NCI-H1048 (cell line): ENCODE measurements around the gene MAN2A2.
"Not testable (repeated sequence)": the region's sequence is repeated elsewhere in the genome, so short reads cannot be mapped to it uniquely, and the experiment has no call there.

Experiments
- DNase-seq: peaks from one replicate; lab custom pipeline; 2025; lab: John Stamatoyannopoulos, UW

The MAN2A2 gene

DNA sequence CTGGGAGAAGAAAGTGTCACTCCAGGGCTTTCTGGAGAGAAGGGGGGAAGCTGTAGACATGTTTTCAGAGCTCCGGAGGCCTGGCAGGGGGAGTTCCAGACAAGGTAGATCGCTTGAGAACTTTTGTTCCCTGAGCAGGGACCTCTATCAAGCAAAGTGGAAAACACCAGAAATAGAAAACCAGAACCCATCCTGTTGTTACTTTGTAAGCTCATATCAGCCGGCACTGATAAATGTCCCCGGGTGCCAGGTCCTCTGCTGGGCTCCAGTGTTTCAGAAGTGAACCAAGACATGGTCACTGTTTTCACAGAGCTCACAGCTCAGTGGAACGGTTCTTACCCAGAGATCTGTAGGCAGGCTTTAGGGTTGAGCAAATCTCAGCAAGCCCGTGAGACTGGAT, 15.7 kb downstream of the MAN2A2 start:
- no peak for DNase-seq

DNA sequence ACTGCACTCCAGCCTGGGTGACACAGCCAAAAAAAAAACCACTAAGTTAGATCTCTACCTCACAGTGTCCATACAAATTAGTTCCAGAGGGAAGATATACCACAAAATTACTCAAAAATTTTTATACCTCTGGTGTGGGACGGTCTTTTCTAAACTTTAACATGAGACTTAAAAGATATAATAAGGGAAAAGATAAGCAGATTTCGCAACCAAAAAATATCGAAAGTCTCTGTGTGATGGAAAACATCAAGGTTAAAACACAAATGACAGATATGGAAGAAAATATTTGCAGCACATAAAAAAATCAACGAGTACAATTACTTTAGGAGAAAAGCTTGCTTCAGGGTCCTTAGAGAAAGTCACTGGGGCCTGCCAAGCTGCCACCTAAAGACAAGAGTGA, 18.8 kb downstream of the MAN2A2 start:
- DNase-seq, result no peak

- DNase-seq, result not testable (repeated sequence)
Measured at GRCh38 chr15:90922712-90923322, 19.7 kb downstream of the MAN2A2 start.

DNA sequence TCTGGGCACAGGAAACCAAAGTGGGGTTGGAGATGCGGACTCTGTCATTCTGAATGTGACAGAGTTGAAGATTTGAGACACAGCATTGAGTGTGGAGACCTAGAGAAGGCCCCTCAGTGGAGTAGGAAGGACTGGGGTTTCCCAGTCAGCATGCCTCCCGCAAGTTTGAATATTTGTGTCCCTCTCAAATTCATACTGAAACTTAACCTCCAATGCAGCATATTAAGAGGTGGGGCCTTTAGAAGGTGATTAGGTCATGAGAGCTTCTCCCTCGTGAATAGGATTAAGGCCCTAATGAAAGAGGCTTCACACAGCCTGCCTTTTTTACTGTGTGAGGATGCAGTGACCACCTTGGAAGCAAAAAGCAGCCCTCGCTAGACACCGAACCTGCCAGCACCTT, 21.3 kb downstream of the MAN2A2 start:
- no peak for DNase-seq

DNA sequence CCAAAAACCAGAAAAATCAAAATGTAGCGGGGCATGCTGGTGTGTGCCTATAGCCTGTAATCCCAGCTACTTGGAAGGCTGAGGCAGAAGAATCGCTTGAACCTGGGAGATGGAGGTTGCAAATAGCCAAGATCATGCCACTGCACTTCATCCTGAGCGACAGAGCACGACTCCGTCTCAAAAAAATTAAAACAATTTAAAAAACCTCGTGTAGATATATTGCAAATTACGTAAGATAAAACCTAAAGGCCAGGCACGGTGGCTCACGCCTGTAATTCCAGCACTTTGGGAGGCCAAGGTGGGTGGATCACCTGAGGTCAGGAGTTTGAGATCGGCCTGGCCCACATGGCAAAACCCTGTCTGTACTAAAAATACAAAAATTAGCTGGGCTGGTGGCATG, 23.7 kb downstream of the MAN2A2 start:
- DNase-seq, result not testable (repeated sequence)

DNA sequence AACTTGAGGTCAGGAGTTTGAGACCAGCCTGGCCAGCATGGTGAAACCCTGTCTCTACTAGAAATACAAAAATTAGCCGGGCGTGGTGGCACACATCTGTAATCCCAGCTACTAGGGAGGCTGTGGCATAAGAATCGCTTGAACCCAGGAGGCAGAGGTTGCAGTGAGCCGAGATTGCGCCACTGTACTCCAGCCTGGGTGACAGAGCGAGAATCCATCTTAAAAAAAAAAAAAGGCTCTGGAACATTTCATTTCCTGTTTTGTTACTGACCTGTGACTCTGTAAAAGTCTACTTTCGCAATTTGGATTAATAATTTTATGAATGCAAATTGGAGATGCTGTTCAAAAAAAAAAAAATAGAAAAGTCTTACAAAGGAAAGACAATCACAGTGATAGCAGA, 25.0 kb downstream of the MAN2A2 start:
- DNase-seq, result not testable (repeated sequence)

DNA sequence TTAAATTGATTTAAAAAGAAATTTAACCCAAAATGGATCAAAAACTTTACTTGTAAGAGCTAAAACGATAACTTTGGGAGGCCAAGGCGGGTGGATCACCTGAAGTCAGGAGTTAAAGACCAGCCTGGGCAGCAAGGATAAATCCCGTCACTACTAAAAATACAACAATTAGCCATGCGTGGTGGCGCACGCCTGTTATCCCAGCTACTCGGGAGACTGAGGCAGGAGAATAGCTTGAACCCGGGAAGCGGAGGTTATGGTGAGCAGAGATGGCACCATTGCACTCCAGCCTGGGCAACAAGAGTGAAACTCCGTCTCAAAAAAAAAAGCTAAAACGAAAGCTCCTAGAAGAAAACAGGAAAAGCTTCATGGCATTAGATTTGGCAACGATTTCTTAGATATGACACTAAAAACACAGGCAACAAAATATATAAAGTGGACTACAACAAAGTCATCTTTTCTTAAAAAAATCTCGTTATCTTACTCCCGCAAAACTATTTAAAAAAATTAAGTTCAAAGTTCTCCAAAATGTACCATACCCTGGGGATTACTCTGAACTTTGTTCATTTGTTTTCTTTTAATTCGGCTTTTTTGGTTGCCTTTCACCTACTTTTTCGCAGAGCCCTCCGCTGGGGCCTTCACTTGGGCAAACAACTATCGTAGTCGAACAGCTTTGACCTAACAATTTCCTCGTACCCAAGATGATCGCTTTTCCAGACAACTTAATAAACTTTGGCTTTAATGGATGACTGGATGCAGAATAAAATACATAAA, 26.3 kb downstream of the MAN2A2 start:
- no peak for DNase-seq

DNA sequence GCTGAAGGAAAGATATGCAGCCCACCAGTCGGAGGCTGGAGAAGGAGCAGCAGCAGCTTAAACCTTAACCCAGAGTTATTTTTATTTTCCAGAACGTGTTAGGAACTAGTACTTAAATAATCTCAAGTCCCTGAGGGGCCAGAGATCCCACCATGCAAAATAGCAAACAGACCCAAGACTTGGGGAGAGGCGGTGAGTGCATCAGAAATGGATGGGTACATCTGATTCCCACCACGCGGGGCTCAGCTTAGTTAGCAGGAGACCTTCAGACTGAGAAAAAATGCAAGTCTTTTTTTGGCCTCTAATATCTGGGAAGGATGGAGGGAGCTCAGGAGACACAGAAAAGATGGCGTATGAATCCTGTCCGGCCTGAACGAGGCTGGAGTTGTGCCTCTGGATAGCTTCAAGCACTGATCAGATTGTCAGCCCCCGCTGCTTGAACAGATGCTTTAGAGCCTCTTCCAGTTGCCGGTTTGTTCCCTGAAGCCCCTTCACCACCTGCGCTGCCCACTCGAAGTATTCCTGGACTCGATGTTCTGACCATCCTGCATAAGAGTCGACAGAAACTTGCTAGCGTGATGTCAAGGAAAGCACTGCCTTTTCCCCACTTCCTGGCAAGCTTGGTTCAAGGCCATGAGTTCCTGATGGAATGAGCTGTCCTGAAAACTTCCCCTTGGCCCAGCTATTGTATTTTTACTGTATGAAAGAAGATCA, 27.9 kb downstream of the MAN2A2 start:
- no peak for DNase-seq

DNA sequence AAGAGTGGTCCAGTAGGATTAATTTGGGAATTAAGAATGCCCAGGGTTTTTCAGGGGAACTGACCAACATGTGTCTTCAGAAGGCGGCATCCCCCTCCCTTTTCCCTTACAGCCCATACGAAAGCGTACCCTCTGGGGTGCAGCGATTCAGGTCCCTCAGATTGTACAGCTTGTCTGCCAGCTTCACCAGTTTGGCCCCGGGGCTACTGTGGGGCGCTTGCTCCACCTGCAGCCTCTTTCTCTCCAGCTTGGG, 28.4 kb downstream of the MAN2A2 start:
- no peak for DNase-seq

DNA sequence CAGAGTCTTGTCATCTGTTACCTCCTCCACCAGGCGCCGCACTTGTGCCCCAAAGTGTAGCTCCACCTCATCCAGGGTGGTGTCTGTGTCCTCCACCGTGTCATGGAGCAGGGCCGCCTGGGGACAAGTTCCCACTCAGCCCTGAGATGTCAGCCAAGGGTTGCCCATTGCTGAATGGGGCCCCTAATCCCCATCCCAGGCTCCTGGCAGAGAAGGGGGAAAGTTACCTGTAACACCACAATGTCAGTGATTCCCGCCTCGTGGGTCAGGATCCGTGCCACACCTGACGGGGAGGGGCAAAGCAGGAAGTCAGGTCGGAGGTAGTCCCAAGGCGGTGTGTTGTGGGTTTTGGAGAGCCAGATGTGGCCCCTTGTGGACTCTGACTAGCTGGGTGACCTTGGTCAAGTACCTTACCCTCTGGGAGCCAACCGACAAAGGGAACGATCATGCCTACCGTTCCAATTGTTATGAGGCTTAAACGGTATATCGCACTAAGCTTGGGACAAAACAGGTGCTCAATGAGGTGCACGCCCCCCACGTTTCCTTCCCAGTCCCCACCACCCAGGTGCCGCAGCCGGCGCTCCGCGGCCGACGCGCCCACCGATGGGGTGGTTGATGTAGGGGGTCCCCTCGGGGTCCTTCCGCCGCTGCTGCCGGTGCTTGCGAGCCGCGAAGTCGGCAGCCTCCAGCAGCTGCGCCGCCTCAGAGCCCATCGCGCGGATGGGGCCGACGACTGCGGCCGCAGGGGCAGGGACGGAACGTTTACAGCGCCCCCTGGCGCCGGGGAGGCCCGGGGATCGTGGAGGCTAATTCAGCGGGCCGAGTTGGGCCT, 28.9 kb downstream of the MAN2A2 start, which contains the start of gene HDDC3:
Gene HDDC3, minus strand, starts transcription at position 722 of the 832 bp plus-strand sequence. Its CDS starts 9 bp downstream, at position 713.
- peak; percentile 79 for DNase-seq

- DNase-seq, result no peak
Measured at GRCh38 chr15:90932660-90932991, 29.5 kb downstream of the MAN2A2 start.

DNA sequence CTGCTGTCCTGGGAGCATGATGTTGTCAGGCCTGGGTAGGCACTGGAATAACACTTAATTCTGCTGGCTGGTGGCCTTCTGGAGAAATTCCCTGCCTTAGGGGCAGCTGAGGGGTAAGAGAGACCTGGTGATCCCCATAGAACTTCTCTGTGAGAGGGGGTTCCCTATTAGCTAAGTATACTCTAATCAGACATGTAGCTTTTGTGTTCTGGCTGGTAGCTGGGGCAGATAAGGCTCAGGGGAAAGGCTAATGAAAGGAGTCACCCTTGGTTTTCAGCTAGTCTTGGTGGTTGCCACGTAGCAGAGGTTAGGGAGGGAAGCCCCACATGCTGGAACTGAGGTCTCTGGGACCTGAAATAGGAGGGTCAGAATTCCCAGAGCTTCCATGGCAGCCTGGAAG, 30.2 kb downstream of the MAN2A2 start:
- no peak for DNase-seq

DNA sequence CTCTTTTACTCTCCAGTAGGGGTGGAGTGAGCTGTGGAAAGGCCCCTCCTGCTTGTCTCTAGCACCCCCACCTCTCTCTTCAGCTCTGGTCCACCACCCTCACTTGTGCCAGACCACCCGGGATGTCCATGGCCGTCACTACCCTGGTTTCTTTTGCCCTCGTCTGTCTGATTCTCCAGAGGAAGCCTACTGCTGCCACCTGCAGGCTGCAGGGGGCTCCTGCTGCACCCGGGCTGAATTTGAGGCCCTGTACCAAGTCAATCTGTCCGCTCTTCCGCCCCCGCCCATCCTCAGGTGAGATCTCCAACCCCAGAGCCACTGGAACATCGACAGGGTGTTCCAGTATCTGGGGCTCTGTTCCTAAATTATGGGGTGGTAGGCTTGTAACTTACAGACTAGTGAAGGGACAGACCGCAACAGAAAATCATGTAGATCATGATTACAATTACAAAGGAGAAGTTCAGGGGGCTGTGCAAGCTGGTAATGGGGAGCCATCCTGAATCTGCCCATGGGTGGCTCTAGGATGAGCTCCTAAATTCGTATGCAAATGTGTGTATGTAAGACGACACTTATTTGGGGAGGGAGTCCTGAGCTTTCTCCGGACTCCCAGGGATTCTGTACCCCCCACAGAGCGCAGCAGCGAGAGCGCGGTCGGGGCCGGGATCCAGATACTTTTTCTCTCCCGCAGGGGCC, 31.3 kb downstream of the MAN2A2 start:
- DNase-seq, result peak; percentile 84

- DNase-seq, result peak; percentile 75
Measured at GRCh38 chr15:90934949-90935751, 32.0 kb downstream of the MAN2A2 start, which contains the start of gene UNC45A. TSS of gene UNC45A (plus strand) at chr15:90935285. CDS start at chr15:90935325, 40 bp downstream.

GRCh38 chr15:90936823-90937222, 33.7 kb downstream of the MAN2A2 start:
- DNase-seq, result no peak

DNA sequence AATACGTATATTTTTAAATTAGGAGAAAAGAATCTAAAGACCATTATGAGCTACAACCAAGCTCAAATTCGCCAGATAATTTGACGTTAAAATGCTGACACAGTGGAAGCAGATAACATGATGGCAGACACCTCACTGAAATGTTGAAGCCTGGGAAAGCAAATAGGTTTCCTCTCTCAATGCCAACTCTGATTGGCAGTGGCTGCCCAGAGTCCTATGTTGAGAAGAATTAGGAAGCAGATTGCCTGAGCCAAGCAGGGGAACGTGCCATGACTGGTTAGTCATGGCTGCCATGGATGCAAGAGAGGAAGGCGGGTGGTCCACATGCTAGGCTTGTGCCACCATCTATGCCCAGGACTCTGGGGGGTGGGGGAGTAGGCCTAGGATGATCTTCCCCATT, 35.2 kb downstream of the MAN2A2 start:
- DNase-seq, result no peak

DNA sequence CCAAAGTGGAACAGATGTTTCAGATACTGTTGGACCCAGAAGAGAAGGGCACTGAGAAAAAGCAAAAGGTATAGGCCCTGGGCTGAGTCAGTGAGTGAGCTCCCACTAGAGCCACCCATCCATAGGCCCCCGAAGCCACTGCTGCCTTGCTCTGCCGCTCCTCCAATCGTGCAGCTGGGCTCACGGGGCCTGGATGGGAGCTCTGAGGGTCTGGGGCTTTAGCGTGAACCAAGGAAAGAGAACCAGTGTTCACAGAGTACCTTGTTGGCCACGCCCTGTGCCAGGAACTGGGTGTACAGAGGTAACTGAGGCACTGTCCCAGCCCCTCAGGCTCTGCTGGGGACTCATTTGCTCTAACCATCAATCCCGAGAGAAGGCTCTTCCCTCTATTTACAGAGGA, 36.7 kb downstream of the MAN2A2 start:
- DNase-seq, result no peak

GRCh38 chr15:90941038-90941437, 37.9 kb downstream of the MAN2A2 start:
- no peak for DNase-seq

- no peak for DNase-seq
Measured at GRCh38 chr15:90942354-90943120, 39.4 kb downstream of the MAN2A2 start.

DNA sequence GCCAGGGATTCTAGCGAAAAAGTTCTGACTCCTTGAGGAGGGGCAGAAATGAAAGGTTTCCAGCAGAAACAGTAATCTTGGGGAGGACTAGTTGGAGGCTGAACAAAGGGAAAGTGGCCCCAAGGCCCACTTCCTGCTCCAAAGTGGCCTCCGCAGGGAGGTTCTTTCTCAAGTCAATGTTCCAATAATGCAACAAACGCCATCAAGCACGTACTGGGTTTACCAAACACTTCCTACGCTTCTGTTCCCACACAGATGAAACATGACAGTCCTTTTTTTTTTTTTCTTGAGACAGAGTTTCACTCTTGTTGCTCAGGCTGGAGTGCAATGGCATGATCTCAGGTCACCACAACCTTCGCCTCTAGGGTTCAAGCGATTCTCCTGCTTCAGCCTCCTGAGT, 42.0 kb downstream of the MAN2A2 start:
- no peak for DNase-seq
